GM19043 (cell line): ENCODE measurements around the gene TEP1.
"Not testable (repeated sequence)": the region's sequence is repeated elsewhere in the genome, so short reads cannot be mapped to it uniquely, and the experiment has no call there.

ENCODE experiments used
- ATAC-seq: cut with Tn5 transposase; IDR thresholded peaks from one replicate; pipeline ENCODE4 v1.9.1; 2021; ENCODE audit warnings: low read depth; ENCODE audit not compliant: unreplicated experiment

The TEP1 gene

DNA sequence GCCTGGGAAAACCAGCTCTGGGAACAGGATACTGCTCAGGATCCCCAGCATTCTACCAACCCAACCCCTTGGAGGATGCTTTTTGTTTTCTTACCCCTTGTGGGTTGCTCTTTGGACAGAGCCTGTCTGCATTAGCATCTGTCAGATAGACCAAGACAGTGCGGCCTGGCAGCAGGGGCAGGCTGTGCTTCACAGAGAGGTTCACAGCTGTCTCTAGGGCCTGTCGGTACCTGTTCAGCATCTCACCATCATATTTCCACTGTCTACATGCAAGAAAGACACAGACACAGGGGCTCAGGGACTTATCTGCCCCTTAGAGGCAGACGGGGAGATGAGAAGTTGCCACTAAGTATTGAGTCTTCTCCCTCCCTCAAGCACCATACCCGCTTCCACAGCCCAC is 21.8 kb downstream of the TEP1 start:
- ATAC-seq: no peak

DNA sequence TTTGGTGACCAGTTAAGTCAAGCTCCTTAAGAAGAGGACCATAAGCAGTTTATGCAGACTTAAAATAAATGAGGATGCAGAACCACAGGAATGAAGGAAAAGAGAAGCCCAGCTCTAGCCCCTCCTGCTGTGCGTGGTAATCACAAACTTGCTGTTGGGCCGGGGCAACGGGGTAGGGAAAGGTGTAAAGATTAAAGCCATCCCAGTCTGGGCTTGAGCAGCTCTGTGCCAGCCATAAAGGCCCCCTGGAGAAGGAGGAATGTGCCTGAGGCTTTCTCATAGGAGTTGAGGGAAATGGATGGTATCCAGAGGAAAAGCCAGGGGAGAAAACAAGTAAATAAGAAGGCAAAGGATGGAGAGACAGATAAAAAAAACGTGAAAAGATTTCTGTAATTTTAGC is 25.1 kb downstream of the TEP1 start:
- no peak for ATAC-seq

DNA sequence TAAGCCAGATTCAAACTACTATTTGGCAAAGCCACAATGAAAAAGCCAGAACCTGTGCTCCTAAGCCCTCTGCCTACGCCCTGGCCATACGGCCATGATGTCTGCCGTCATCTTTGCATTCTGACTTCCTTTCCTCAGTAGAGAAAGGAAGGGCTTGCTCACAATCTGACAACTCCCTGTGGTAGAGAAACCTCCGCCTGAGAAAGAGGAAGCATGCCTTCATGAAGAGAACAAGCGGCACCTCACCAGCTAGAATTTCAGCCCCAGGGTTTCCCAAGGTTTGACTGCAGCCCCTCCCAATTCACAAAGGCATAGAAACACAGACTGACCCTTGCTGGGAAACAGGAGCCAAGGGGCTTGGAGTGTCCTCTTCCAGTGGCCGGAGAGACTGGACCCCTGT is 25.7 kb downstream of the TEP1 start:
- ATAC-seq: peak; percentile 55

DNA sequence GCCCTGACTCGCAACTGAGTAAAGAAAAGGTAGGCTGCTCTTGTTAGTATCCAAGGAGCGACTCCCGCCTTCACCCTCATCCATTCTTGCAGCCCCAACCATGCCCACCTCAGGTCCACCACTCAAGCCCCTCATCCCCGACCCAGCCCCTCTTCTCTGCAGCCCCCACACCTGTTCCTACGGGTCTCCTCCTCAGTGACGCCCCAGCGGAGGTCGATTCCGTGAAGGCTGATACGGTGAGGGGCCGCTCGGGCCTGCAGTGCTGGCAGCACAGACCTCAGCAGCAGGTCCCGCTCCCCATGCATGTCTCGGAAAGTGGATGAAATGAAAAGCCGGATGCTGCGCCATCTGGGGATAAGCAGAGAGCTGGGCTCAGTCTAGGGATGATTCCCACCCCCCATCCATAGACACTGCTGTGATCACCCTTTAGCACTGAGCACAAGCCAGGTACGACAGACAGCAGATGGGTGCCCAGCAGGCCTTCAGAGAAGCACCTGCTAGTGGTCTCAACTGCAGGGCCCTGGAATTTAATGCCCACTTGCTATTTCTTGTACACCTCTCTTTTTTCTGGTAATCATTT is 26.9 kb downstream of the TEP1 start:
- no peak for ATAC-seq

DNA sequence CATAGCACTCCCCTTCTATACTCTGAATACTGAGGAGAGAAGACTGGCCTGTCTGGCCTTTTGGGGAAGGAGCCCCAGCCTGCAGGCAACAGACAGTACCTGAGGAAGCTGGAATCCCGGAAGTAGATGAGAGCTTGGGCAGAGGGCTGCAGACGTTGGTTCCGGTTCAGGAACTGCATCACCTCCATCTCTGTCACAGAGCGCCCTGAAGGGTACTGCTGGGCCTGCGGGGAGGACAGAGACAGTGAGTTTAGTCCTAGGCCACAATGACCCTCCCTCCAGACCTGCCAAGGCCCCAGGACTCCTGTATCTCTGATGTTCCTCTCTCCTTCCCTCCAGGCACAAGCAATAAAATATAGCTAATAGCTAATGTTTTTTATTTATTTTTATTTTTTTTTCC is 28.4 kb downstream of the TEP1 start:
- ATAC-seq: no peak

DNA sequence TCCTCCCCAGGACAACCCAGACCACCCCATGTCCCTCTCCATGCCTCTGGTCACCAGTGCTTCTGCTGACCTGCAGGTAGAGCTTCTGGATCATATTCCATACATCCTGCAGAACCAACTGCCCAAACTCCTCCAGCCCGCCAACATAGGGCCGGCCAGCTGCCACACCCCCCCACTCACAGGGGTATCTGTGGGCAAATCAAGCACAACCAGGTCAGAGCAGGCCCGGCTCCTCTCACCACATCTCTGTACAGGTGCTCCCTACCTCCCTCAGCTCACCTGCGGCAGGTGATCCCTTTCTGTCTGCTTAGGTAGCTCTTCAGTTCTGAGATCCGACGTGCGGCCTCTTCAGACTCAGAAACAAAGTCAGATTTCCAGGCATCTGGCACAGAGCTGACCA is 29.0 kb downstream of the TEP1 start:
- no peak for ATAC-seq

DNA sequence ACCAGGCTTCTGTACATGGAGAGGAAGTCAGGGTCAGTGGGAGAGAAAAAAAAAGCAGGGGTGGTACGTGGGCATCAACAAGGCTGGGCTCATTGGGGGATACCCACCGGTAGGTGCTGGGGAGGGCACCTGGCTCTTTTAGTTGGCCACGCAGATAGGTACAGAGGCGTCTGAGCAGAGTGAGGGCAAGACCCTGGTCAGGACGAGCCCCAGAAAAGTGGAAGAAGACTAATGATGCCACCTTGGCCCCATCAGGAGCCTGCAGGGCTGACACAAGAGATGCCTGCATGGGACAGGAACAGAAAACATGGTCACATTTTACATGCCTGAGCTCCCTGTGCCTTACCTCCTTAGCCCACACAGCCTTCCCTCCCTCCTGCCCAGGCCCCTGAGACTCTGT is 29.7 kb downstream of the TEP1 start:
- no peak for ATAC-seq

DNA sequence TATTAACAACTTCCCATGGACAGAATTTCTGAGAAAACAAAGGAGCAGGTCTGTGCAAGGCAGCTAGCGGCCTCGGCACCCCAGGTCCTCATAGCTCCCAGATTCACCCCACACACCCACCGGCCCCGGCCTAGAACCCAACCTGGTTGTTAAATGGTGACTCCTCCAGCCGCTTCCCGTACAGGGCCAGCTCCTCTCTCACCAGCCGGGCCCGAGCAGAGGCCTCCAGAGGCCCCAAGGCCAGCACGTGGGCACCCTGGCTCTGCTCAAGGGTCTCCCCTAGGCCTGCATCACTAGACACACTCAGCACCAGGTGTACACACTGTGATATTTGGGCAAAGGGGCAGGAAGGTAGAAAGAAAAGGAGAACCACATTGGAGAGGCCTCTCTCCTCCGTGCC is 30.3 kb downstream of the TEP1 start:
- ATAC-seq: no peak

DNA sequence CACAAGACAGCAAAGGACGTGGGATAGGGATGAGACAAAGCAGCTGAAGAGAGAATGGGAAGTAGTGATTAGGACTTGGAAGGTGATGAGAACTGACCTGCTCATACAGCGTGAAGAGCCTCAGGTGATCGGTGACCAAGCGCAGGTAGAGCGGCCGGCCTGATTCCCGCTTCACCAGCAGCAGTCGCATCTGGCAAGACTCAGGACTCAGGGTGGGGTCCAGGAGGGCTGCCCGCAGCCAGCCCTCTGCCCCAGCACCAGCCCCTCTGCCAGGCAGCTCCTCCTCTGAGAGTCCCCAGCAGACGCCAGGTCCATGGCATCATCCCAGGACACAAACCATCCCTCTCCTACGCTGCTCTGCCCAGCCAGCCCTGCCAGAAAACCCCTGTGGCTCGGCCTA is 30.8 kb downstream of the TEP1 start:
- no peak for ATAC-seq

DNA sequence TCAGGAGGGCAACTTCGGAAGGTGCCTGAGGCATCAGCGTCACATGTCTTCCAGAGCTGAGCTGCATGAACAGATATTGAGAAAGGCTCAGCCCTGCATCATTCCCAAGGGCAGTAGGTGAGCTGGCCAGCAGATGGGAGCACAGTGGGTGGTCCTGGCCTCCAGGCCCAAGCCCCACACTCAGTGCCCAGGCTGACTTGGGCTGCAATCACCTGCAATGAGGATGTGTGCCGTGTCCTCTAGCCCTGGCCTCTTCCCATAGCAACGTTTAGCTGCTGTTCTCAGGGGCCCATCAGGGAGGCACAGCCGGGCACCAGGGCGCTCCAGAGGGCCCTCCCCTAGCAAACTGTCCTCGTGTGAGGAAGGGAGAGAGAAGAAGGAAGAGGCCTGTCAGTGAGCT is 32.0 kb downstream of the TEP1 start:
- ATAC-seq: no peak

DNA sequence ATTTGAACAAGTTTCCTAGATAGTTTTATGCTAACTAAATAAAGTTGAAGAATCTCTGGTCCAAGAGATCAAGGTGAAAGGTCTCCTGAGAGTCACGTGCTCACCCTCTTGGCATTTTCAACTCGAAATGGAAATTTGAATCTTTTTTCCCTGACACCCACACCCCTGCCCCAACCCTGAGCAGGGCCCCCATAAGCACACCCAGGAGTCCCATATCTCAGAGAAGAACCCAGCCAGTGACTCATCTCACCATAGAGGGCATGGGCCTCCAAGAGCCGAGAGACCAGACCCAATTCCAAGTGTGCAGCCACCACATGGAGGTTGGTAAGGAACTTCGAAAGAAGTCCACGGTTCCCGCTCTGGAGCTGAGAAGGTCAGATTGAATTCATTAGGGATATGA is 32.6 kb downstream of the TEP1 start:
- ATAC-seq: no peak

DNA sequence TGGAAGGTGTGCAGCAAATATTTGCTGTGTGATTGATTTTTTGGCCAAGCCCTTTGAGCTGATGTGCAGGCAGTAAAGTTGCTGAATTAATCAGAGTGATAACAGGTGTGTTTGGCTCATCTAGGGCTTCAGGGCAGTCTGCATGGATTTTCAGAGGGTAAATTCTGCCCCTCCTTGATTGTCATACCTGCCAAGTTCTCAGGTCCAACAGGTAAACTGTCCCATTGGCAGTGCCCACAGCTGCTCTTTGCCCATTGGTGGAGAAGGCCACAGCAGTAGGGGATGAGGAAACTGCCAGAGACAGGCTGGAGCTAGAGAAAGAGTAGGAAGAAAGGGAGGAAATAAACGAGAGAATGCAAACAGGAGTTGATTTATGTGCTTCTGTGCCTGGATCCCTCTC is 33.6 kb downstream of the TEP1 start:
- ATAC-seq: no peak

DNA sequence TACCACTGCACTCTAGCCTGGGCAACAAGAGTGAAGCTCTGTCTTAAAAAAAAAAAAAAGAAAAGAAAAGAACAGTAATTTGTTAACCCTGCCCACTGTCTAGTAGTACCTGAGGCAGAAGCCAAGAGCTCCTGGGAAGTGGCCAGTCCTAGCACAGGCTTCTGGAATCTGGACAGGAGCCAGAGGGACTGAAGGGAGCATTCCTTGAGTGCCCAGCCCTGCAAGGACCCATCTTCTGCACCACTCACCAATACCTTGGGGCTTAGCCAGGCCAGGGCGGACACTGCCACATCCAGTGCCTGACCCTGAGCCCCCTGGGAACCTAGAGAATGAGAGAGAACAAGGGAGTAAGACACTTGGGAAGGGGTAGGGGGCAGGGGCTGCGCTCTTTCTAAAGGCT is 36.1 kb downstream of the TEP1 start:
- no peak for ATAC-seq

DNA sequence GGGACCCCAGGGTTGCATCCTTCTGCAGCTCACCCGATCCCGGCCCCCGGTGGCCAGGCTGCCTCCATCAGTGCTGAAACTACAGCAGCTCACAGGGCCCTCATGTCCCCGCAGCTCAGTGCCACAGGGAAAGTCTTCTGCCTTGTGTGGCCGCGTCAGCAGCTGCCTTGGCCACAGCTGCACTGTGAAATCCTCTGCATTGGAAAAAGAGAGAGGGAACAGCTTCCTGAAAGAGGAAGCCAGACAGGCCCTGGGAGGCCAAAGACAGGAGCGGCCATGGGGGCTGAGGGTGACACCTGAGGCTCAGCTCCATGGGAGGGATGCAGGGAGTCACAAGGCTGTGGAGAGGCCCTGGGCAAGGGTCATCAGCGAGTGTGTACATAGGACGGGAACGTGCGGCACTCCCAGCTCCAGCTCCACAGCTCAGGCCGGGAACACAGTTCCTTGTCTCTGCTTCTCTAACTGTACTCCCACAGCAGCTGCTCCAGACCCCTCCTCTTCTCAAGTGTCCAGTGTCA is 37.2 kb downstream of the TEP1 start:
- no peak for ATAC-seq

DNA sequence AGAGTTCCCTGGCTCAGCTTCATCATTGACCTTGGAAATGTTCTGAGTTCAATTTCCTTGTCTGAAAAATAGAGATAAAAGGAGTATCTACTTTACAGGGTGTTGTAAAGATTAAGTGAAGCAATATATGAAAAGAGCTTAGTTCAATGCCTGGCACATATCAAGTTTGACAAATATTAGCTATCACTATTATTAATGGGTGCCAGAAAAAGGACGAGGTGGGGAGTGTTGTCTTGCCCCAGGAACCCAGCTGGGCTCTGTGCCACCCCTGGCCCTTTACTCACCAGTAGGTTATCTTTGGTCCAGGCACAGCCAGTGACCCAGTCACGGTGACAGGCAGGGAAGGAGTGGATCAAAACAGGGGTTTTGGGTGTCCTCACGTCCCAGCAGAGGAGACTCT is 37.8 kb downstream of the TEP1 start:
- no peak for ATAC-seq

DNA sequence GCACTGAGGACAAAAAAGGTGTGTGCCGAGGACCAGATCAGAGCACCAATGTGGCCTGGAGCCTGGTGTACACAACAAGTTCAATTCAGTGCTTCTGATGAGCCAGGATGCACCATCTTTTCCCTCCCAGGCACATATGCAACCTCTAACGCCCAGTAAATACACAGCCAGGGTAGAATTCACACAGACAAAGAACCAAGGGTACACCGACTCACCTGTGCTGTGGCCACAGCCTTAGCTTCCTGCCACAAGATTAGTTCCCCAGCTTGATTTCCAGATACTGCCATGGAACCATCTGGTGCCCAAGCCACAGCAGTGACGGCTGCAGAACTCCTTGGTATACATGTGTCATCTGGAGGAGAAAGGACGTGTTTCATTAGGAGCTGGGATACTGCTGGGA is 40.5 kb downstream of the TEP1 start:
- no peak for ATAC-seq

DNA sequence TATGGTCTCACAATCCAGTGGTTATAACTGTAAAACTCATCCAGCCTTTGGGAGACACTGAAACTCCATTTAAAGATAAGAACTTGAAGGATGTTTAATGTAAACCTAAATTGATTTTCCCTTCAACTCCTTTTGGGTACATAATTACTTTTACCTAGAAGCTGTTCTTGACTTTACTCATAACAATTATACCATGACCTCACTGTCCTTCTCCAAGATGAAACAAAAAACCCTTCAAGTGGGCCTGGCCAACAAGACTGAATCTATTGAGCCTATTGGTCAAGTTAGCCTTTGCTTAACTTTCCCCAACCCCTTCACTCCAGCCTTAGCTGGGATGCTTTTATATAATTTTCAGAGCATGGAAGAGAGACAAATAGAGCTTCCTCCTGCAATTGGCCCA is 47.4 kb downstream of the TEP1 start:
- no peak for ATAC-seq

DNA sequence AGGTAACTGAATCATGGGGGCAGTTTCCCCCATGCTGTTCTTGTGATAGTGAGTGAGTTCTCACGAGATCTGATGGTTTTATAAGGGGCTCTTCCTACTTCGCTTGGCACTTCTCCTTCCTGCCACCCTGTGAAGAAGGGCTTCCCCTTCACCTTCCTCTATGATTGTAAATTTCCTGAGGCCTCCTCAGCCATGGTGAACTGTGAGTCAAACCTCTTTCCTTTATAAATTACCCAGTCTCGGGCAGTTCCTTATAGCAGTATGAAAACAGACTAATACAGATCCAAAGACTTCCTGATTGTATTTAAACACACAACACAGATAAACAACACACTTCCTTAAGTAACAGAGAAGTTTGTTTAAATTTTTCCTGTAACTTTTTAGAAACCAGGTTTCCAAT is 54.8 kb downstream of the TEP1 start:
- not testable (repeated sequence) for ATAC-seq

DNA sequence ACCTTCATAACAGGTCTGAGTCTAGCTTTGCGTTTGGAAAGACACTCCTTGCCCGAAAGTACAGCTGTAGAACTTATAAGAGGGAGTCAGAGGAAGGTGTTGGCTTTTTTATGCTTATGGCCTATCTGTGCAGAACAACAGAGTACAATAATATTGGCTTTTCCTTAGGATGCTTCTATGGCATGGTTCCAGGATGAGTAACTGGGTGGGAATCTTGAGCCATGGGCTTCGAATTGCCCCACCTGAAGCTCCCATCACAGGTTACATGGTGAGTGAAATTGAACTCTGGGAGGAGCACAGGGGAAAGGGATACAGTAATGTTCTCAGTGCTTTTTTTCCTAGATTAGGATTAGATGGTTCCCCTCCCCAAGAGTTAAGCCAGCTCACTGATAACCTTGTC is 56.9 kb downstream of the TEP1 start:
- ATAC-seq: no peak

DNA sequence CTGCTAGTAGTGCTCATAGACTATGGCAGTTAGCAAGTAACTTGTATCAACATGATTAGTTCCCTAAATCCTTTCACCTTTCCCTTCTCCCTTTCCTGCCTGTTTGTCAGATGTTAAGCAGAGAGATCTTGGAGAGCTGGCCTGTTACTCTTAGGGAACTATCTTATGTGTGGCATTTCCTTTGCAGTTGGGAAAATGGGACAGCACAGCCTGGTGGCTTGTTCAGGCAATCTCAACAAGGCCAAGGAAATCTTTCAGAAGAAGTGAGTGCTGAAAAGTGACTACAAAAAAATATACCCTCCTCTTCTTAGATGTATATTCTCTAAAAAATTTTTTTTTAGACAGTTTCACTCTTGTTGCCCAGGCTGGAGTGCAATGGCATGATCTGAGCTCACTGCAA is 62.4 kb downstream of the TEP1 start:
- no peak for ATAC-seq

DNA sequence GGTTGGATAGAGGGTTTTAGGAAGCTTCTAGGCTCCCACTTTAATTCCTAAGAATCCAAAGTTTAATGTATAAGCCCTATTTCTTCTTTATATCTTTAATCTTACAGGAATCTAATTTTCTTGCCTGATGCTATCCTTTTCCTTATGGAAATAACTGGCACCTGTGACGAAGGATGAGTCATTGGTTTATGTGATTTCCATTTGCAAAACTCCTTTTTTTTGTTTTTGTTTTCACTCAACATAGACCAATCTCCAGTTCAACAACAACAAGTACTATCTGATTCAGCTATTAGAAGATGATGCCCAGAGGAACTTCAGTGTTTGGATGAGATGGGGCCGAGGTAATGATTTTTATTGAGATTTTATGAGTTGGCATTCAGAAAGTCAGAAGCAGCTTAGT is 63.0 kb downstream of the TEP1 start:
- no peak for ATAC-seq

DNA sequence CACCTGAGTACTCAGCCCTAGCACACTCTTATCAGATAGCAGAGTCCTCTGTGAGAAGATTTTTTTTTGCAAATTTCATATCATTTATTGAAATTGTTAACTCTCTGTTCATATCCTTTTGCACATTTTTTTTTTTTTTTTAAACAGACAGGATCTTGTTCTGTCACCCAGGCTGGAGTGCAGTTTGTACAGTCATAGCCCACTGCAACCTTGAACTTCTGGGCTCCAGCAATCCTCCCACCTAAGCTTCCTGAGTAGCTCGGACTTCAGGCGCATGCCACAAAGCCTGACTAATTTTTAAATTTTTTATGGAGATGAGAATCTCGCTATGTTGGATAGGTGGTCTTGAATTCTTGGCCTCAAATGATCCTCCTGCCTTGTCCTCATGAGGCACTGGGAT is 65.6 kb downstream of the TEP1 start:
- no peak for ATAC-seq

DNA sequence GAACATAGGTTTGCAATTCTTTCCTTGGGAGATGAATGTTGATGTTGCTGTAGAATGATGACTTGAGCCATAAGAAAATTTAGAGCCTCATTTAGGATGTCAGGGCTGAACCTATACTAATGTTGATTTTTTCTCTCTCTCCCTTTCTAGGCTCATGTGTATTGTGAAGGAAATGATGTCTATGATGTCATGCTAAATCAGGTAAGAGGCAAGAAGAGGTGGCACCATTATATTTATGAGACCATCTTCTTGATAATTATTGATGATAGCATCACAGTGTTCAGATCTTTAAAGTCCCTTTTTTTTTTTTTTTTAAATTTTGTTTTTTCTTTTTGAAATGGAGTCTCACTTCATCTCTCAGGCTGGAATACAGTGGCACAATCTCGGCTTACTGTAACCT is 66.6 kb downstream of the TEP1 start:
- no peak for ATAC-seq
